H1 (cell line): ENCODE results near the gene BLNK. TPM values are rescaled to one million over a fixed set of nuclear protein-coding genes. Genes with fewer than 3 reads are reported as not detected.

Experiments used
- CTCF ChIA-PET: fragments of 300-600 bp; sonication (Branson Sonifier 250); formaldehyde crosslinking; loops from one replicate; lab custom pipeline; 2021; ENCODE audit not compliant: partially characterized antibody; lab: Charles Lee
- POLR2A ChIA-PET: fragments of 300-600 bp; sonication (Branson Sonifier 250); formaldehyde crosslinking; loops from one replicate; lab custom pipeline; 2021; ENCODE audit warnings: inconsistent platforms; ENCODE audit not compliant: partially characterized antibody; lab: Charles Lee
- DNase-seq, 2 experiments: peaks; one replicate each; pipeline versions ENCODE4 v3.0.0 to v3.0.0-alpha.2; 2010 to 2022; ENCODE audit warnings: low spot score in 2 of 2, low read depth in 1 of 2, mixed read lengths in 1 of 2
- FAIRE-seq: peaks from 2 replicates; lab custom pipeline; 2011; peaks lifted over from hg19 to GRCh38; lab: Jason Lieb, UNC
- H2AFZ ChIP-seq: 2 replicates; pipeline ENCODE4 v1.8.1; 2012; ENCODE audit warnings: low read length, inconsistent platforms
- H2AK5ac ChIP-seq: 2 replicates; pipeline ENCODE4 v1.6.1; 2013; ENCODE audit warnings: low read depth, low read length
- H2BK120ac ChIP-seq: replicated peaks from 2 replicates; pipeline ENCODE3; 2013; ENCODE audit warnings: low read depth, low read length, inconsistent platforms
- H2BK12ac ChIP-seq: 2 replicates; pipeline ENCODE4 v1.6.1; 2013; ENCODE audit warnings: low read depth, low read length
- H2BK15ac ChIP-seq: 2 replicates; pipeline ENCODE4 v1.6.1; 2013; ENCODE audit warnings: low read length
- H2BK20ac ChIP-seq: 2 replicates; pipeline ENCODE4 v1.6.1; 2013; ENCODE audit warnings: low read length
- H2BK5ac ChIP-seq: 2 replicates; pipeline ENCODE4 v1.6.1; 2013; ENCODE audit warnings: low read depth, low read length
- H3K14ac ChIP-seq: 2 replicates; pipeline ENCODE4 v1.6.1; 2013; ENCODE audit warnings: inconsistent platforms; ENCODE audit not compliant: insufficient read length
- H3K18ac ChIP-seq: 2 replicates; pipeline ENCODE4 v1.6.1; 2013; ENCODE audit warnings: low read length; ENCODE audit errors: extremely low read depth
- H3K23ac ChIP-seq: 2 replicates; pipeline ENCODE4 v1.6.1; 2013; ENCODE audit warnings: inconsistent platforms; ENCODE audit not compliant: insufficient read length
- H3K23me2 ChIP-seq: 2 replicates; pipeline ENCODE4 v1.6.1; 2013; ENCODE audit warnings: low read depth, low read length
- H3K27ac ChIP-seq: 2 replicates; pipeline ENCODE4 v1.6.1; 2011; ENCODE audit warnings: low read depth, low read length, inconsistent platforms
- H3K27me3 ChIP-seq, 4 experiments: replicated peaks in 1 of 4; 1 replicate in 1 of 4; 2 replicates in 3 of 4; pipeline versions ENCODE4 v1.6.1 to v1.8.1; 2011 to 2013; ENCODE audit warnings: low read length in 3 of 4, mild to moderate bottlenecking in 3 of 4, inconsistent platforms in 2 of 4, mixed read lengths in 2 of 4, moderate library complexity in 1 of 4; ENCODE audit not compliant: control insufficient read depth in 3 of 4, insufficient read depth in 3 of 4; ENCODE audit errors: extremely low read depth in 1 of 4
- H3K36me3 ChIP-seq, 4 experiments: 2 replicates each; pipeline versions ENCODE4 v1.6.1 to v1.8.1; 2011 to 2013; ENCODE audit warnings: mild to moderate bottlenecking in 4 of 4, low read length in 3 of 4, moderate library complexity in 2 of 4, control low read depth in 1 of 4, inconsistent platforms in 1 of 4; ENCODE audit not compliant: insufficient read depth in 4 of 4, control insufficient read depth in 2 of 4
- H3K4ac ChIP-seq: replicated peaks from 2 replicates; pipeline ENCODE3; 2013; ENCODE audit warnings: low read length, low read depth, mixed read lengths, inconsistent platforms; ENCODE audit not compliant: insufficient read length
- H3K4me1 ChIP-seq, 4 experiments: replicated peaks in 1 of 4; 1 replicate in 1 of 4; 2 replicates in 3 of 4; pipeline versions ENCODE4 v1.6.1 to v1.8.1; 2011 to 2013; ENCODE audit warnings: low read length in 3 of 4, inconsistent platforms in 2 of 4, mixed read lengths in 1 of 4; ENCODE audit not compliant: insufficient read depth in 4 of 4, control insufficient read depth in 3 of 4
- H3K4me2 ChIP-seq, 2 experiments: 2 replicates each; pipeline versions ENCODE4 v1.6.1 to v1.8.1; 2011 to 2013; ENCODE audit warnings: low read depth in 2 of 2, low read length in 2 of 2, control low read depth in 1 of 2, inconsistent platforms in 1 of 2, mild to moderate bottlenecking in 1 of 2; ENCODE audit not compliant: insufficient read depth in 1 of 2
- H3K4me3 ChIP-seq, 4 experiments: fragments of 200-600, 300-600 bp in 1 of 4; sonication (generic), shearing (Covaris generic), sonication (Bioruptor Twin) in 1 of 4; 2 replicates each; pipeline versions ENCODE4 v1.5.1 to v1.8.1; 2011 to 2016; ENCODE audit warnings: low read length in 4 of 4, low read depth in 3 of 4, control low read depth in 2 of 4, inconsistent platforms in 2 of 4, mild to moderate bottlenecking in 2 of 4, mixed read lengths in 1 of 4, moderate library complexity in 1 of 4; ENCODE audit not compliant: insufficient read depth in 2 of 4; ENCODE audit errors: extremely low read depth in 1 of 4
- H3K56ac ChIP-seq: replicated peaks from 2 replicates; pipeline ENCODE3; 2013; ENCODE audit warnings: low read depth, mild to moderate bottlenecking, mixed read lengths, low read length, inconsistent platforms; ENCODE audit not compliant: insufficient read length
- H3K79me1 ChIP-seq: 2 replicates; pipeline ENCODE4 v1.6.1; 2013; ENCODE audit warnings: low read depth, low read length, control low read depth
- H3K79me2 ChIP-seq, 2 experiments: 2 replicates each; pipeline versions ENCODE4 v1.6.1 to v1.8.1; 2012 to 2013; ENCODE audit warnings: low read length in 2 of 2, mild to moderate bottlenecking in 2 of 2, inconsistent platforms in 1 of 2; ENCODE audit not compliant: insufficient read depth in 2 of 2, control insufficient read depth in 1 of 2
- H3K9ac ChIP-seq, 4 experiments: replicated peaks in 1 of 4; 1 replicate in 1 of 4; 2 replicates in 3 of 4; pipeline versions ENCODE4 v1.6.1 to v1.8.1; 2011 to 2013; ENCODE audit warnings: low read depth in 3 of 4, low read length in 3 of 4, control low read depth in 2 of 4, mild to moderate bottlenecking in 2 of 4, moderate library complexity in 2 of 4, inconsistent platforms in 1 of 4; ENCODE audit errors: extremely low read depth in 1 of 4
- H3K9me3 ChIP-seq, 2 experiments: 2 replicates each; pipeline versions ENCODE4 v1.6.1 to v1.8.1; 2012 to 2013; ENCODE audit warnings: mild to moderate bottlenecking in 2 of 2, moderate library complexity in 2 of 2, control low read depth in 1 of 2, inconsistent platforms in 1 of 2, low read depth in 1 of 2, low read length in 1 of 2, mixed read lengths in 1 of 2; ENCODE audit not compliant: insufficient read depth in 2 of 2
- H4K20me1 ChIP-seq, 2 experiments: replicated peaks in 1 of 2; 2 replicates each; pipeline versions ENCODE3 to v1.8.1; 2011 to 2013; ENCODE audit warnings: inconsistent platforms in 2 of 2, low read length in 2 of 2, mild to moderate bottlenecking in 1 of 2; ENCODE audit not compliant: insufficient read depth in 2 of 2, control insufficient read depth in 1 of 2
- H4K5ac ChIP-seq: 2 replicates; pipeline ENCODE4 v1.6.1; 2013; ENCODE audit warnings: low read length, low read depth, mixed read lengths, inconsistent platforms; ENCODE audit not compliant: insufficient read length
- H4K8ac ChIP-seq: 2 replicates; pipeline ENCODE4 v1.8.0; 2013; ENCODE audit warnings: mild to moderate bottlenecking, moderate library complexity, low read length, inconsistent platforms; ENCODE audit not compliant: insufficient read depth; ENCODE audit errors: extremely low read depth
- H4K91ac ChIP-seq: replicated peaks from 2 replicates; pipeline ENCODE3; 2013; ENCODE audit warnings: low read length, mixed read lengths, inconsistent platforms; ENCODE audit not compliant: insufficient read length
- BACH1 ChIP-seq: IDR thresholded peaks from 2 replicates; pipeline ENCODE4 v1.6.1; 2012; ENCODE audit warnings: low read length, improper control_type of control experiment
- CREB1 ChIP-seq: IDR thresholded peaks from 2 replicates; pipeline ENCODE4 v1.6.1; 2012; ENCODE audit warnings: inconsistent platforms
- GTF2F1 ChIP-seq: IDR thresholded peaks from 2 replicates; pipeline ENCODE4 v1.6.1; 2012; ENCODE audit warnings: low read depth, low read length, improper control_type of control experiment, borderline replicate concordance
- HDAC6 ChIP-seq: IDR thresholded peaks from one replicate; pipeline ENCODE4 v1.7.1; 2012; ENCODE audit warnings: low read depth, mild to moderate bottlenecking, inconsistent platforms, low read length, moderate library complexity
- MAFK ChIP-seq: IDR thresholded peaks from 2 replicates; pipeline ENCODE4 v1.6.1; 2012; ENCODE audit warnings: low read depth, mild to moderate bottlenecking, improper control_type of control experiment, low read length
- NANOG ChIP-seq: IDR thresholded peaks from 2 replicates; pipeline ENCODE4 v1.6.1; 2011; ENCODE audit warnings: low read length, low read depth, mild to moderate bottlenecking, inconsistent platforms; ENCODE audit not compliant: insufficient read depth, poor library complexity, severe bottlenecking
- POLR2A ChIP-seq, 2 experiments: IDR thresholded peaks; 1 replicate in 1 of 2; 2 replicates in 1 of 2; pipeline ENCODE4 v1.6.1; 2011; ENCODE audit warnings: low read depth in 2 of 2, low read length in 2 of 2, mild to moderate bottlenecking in 2 of 2; ENCODE audit errors: control extremely low read depth in 1 of 2
- RBBP5 ChIP-seq: IDR thresholded peaks from 2 replicates; pipeline ENCODE4 v1.7.1; 2012; ENCODE audit warnings: low read depth, mild to moderate bottlenecking, inconsistent platforms, low read length, moderate library complexity, borderline replicate concordance
- RFX5 ChIP-seq: IDR thresholded peaks from 2 replicates; pipeline ENCODE4 v1.6.1; 2011; ENCODE audit warnings: low read depth, low read length, improper control_type of control experiment, borderline replicate concordance
- SP2 ChIP-seq: IDR thresholded peaks from 2 replicates; pipeline ENCODE4 v1.6.1; 2012; ENCODE audit warnings: mild to moderate bottlenecking, low read length, inconsistent platforms
- SUZ12 ChIP-seq: fragments of 200-600 bp; sonication (generic); IDR thresholded peaks from 2 replicates; pipeline ENCODE4 v1.6.1; 2012; ENCODE audit warnings: mild to moderate bottlenecking, inconsistent platforms, low read length, moderate library complexity, mixed read lengths
- TBP ChIP-seq: IDR thresholded peaks from 2 replicates; pipeline ENCODE4 v1.6.1; 2011; ENCODE audit warnings: low read depth, low read length, improper control_type of control experiment
- WGBS, 2 experiments: shearing (Covaris generic) in 1 of 2; methylation state at CpG; one replicate each; pipeline versions ENCODE4 v1.1.6 to v1.1.7; 2013 to 2015; ENCODE audit warnings: low lambda C conversion rate in 2 of 2, mixed read lengths in 2 of 2, inconsistent platforms in 1 of 2, low coverage in 1 of 2, missing lambda C conversion rate in 1 of 2; ENCODE audit not compliant: insufficient replicate concordance in 2 of 2, insufficient coverage in 1 of 2, insufficient read length in 1 of 2; ENCODE audit errors: extremely low coverage in 1 of 2, missing lambda C conversion rate in 1 of 2; 5-methylcytosine and 5-hydroxymethylcytosine counted together
- polyA plus RNA-seq, 7 experiments: library from polyadenylated mRNA; depleted of rRNA in 3 of 7; stranded (reverse) in 5 of 7; unstranded in 2 of 7; fragments of >200 nt in 5 of 7; fragments of 200-250 nt in 2 of 7; gene quantifications; 1 replicate in 5 of 7; 2 replicates in 1 of 7; 4 replicates in 1 of 7; pipeline versions ENCODE4 v1.2.1 to v1.2.3, GENCODE V29; 2011 to 2013; ENCODE audit warnings: missing spikeins in 2 of 7, mixed read lengths in 2 of 7
- total RNA-seq: library from RNA; stranded (reverse); fragmentation: NEBNext Ultra II Directional; extraction: Animal tissue kit (Norgen Biotek cat#: 25700); gene quantifications from 2 replicates; pipeline ENCODE4 v1.2.1, GENCODE V29; 2021
- TF ChIP-seq, protein P1 (sequence below): IDR thresholded peaks from 2 replicates; pipeline ENCODE4 v1.6.1; 2011; ENCODE audit warnings: low read depth, mild to moderate bottlenecking, low read length; ENCODE audit not compliant: insufficient read depth
- TF ChIP-seq, protein P2 (sequence below): IDR thresholded peaks from 2 replicates; pipeline ENCODE4 v1.6.1; 2012; ENCODE audit warnings: inconsistent platforms

The BLNK gene
- total and polyA plus RNA-seq, 2 of the 8 experiments (the other 6 are each of a cell fraction or from before 2014, with no cell fraction given) = not detected

DNA sequence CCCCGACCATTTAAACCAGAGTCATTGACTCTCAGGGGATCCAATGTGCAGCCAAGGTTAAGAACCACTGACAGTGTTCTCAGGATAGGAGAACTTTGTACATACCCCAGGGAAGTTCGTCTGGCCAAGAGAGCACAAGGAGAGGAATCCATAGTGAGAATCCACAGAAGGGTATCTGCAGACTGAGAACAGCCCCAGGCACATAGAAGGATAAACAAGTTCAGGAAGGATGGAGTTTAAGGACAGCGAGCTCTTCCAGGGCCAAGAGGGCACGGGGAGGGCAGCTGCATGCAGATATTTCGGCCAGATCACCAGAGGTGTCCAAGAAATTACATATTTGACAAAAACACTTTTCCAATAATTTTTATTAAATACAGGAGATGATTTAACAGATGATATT, 16.4 kb downstream of the BLNK start:
- no peak for TF ChIP-seq CREB1
- no peak for TF ChIP-seq RFX5
- TF ChIP-seq, protein P1, sequence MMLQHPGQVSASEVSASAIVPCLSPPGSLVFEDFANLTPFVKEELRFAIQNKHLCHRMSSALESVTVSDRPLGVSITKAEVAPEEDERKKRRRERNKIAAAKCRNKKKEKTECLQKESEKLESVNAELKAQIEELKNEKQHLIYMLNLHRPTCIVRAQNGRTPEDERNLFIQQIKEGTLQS = no peak
- TF ChIP-seq RBBP5 = no peak
- no peak for TF ChIP-seq BACH1
- no peak for TF ChIP-seq TBP
- TF ChIP-seq POLR2A (IDR thresholded peaks at IDR 0.05; ENCODE audit: control extremely low read depth in 1 of 2, low read depth in 2 of 2, low read length in 2 of 2) = no peak
- TF ChIP-seq, protein P2, sequence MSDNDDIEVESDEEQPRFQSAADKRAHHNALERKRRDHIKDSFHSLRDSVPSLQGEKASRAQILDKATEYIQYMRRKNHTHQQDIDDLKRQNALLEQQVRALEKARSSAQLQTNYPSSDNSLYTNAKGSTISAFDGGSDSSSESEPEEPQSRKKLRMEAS = no peak
- no peak for TF ChIP-seq SUZ12
- no peak for TF ChIP-seq GTF2F1
- no peak for TF ChIP-seq MAFK
- no peak for TF ChIP-seq HDAC6
- no peak for TF ChIP-seq SP2
- TF ChIP-seq NANOG = no peak
- H3K23me2 ChIP-seq = no peaks in the 10 kb centered on the region; the same call in 1 of the 2 replicates
- H2BK12ac ChIP-seq = no peak overlapping the region
- H3K9me3 ChIP-seq = no peaks in the 10 kb centered on the region
- H2AK5ac ChIP-seq = no peak overlapping the region
- H3K23ac ChIP-seq = no peak overlapping the region
- no peak overlapping the region for H4K91ac ChIP-seq
- ChIA-PET POLR2A (no interaction called here), CTCF (interaction anchor here (0.6 to 1.6 kb wide), 5 partner anchors 27 to 369 kb away, joined by 3 to 4 read pairs (median 3); no protein-coding TSS in a partner anchor)
- no peak overlapping the region for H2AFZ ChIP-seq
- no peak overlapping the region for H3K14ac ChIP-seq
- H3K36me3 ChIP-seq = no peaks in the 10 kb centered on the region
- H3K4ac ChIP-seq = no peak overlapping the region
- WGBS, 2 experiments = 96% methylated on average over 5 of the region's 5 CpGs; no CpG with 5 or more reads in 1 of the 2 experiments
- peaks cover 0 to 6% (median 3%) of the 10 kb centered on the region in 4 experiments; a peak in 3 of 7 replicates for H3K4me1 ChIP-seq
- no peak overlapping the region for H2BK20ac ChIP-seq
- no peaks in the 10 kb centered on the region for H3K79me1 ChIP-seq
- H4K20me1 ChIP-seq = no peaks in the 10 kb centered on the region
- no peaks in the 10 kb centered on the region for H3K79me2 ChIP-seq
- no peak overlapping the region for H3K56ac ChIP-seq
- H3K27ac ChIP-seq = no peak overlapping the region
- FAIRE-seq (no peak), DNase-seq (no peak)
- H2BK120ac ChIP-seq = no peak overlapping the region
- H3K4me3 ChIP-seq = no peak overlapping the region
- H2BK15ac ChIP-seq = no peak overlapping the region
- no peak overlapping the region for H4K8ac ChIP-seq
- H3K4me2 ChIP-seq = no peak overlapping the region; a peak in 1 of 4 replicates
- no peak overlapping the region for H3K18ac ChIP-seq
- no peaks in the 10 kb centered on the region; a peak in 1 of 7 replicates for H3K27me3 ChIP-seq
- no peak overlapping the region for H3K9ac ChIP-seq
- H4K5ac ChIP-seq = no peak overlapping the region
- H2BK5ac ChIP-seq = no peak overlapping the region
